Spleen (tissue), 7 donors: ENCODE results near the gene TENM4.

Experiments
- CTCF ChIP-seq, 11 experiments: fragments of 200-600 bp in 7 of 11; fragments of 450-650 bp in 4 of 11; sonication (generic) in 4 of 11; IDR thresholded peaks in 8 of 11; conservative IDR thresholded peaks in 3 of 11; 1 replicate in 7 of 11; 2 replicates in 4 of 11; pipeline versions ENCODE4 v1.4.0 to v1.8.0; 2016 to 2021; ENCODE audit warnings: antibody characterized with exemption in 11 of 11, inconsistent platforms in 4 of 11, mild to moderate bottlenecking in 1 of 11
- POLR2AphosphoS5 ChIP-seq, 3 donors: sonication (generic); formaldehyde crosslinking; IDR thresholded peaks; one replicate each; pipeline ENCODE4 v1.5.1; 2017; ENCODE audit warnings: antibody characterized with exemption in 3 of 3
- donor health status: DM: no; HTN: no; CAD: no; lungs with moderate emphysema.
- donor health status: DM: no; HTN: no; CAD: no.
- donor health status: DM: no; HTN: no; CAD: no.

GRCh38 chr11:78818201-78818600 is 622.6 kb downstream of the TENM4 start:
- TF ChIP-seq CTCF (IDR thresholded peaks at IDR 0.05 in 8 of 11, conservative IDR thresholded peaks at IDR 0.05 in 3 of 11) = no peak
- no peak for TF ChIP-seq POLR2AphosphoS5 (IDR thresholded peaks at IDR 0.05)
